ENCODE measurements around the gene DNAJB7. TPM values are rescaled to one million over a fixed set of nuclear protein-coding genes. Genes with fewer than 3 reads are reported as not detected.
"Not testable (repeated sequence)": the region's sequence is repeated elsewhere in the genome, so short reads cannot be mapped to it uniquely, and the experiment has no call there.

Gene DNAJB7
- total RNA-seq, 2 experiments from 2014 or later = not detected

DNA sequence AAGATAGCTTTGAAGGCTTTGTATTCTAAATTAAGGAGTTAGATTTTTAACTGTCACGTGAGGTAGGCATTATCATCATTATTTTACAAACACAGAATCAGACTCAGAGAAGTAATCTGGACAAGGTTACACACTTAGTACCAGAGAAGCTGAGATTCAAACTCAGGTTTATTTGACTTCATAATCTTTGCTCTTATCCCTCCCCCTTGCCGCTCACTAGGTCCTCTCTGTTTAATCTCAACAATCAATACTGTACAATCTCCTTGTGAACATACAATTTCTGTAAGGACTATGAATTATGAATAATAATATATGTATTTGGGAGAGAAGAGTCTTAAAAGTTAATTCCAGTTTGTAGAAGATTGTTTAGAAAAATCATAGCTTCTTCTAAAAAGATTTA is 5.2 kb upstream of the DNAJB7 start:
- ChIA-PET POLR2A (interaction anchor here (0.5 to 3.0 kb wide), 3 partner anchors 8 to 191 kb away, joined by 3 to 12 read pairs (median 4); partner anchors contain the start of genes ST13 and XPNPEP3), CTCF (interaction anchor here (0.5 to 1.7 kb wide), 4 partner anchors 10 to 371 kb away, joined by 3 to 11 read pairs (median 4); partner anchors contain the start of genes ST13 and XPNPEP3)
- no peaks in the 10 kb centered on the region for H3K9me3 Mint-ChIP-seq
- H3K27me3 Mint-ChIP-seq = no peaks in the 10 kb centered on the region
- H3K4me3 Mint-ChIP-seq = no peak overlapping the region
- no peak for DNase-seq
- H3K36me3 Mint-ChIP-seq (ENCODE audit: low read depth) = peaks cover 7% of the 10 kb centered on the region
- H3K27ac Mint-ChIP-seq = no peak overlapping the region
- peaks cover 13% of the 10 kb centered on the region for H3K4me1 Mint-ChIP-seq

DNA sequence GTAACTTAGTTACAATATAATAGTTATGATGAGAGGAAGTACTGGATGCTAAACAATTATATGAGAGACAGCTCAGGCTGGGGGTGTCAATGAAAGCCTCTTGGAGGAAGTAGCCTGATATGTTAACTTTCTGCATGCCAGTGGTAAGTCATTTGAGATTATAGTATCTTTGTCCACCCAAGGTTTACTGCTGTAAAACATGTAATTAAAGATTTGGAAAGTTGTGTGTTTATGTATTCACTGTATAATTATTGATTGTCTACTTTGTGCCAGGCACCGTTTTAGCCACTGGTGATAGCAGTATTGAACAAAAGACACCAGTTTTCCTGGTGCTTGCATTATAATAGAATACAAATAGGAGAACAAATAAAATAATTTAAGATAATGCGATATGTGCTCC is 624 bp upstream of the DNAJB7 start:
- Mint-ChIP-seq H3K36me3 (ENCODE audit: low read depth) (peaks cover 8% of the 10 kb centered on the region), H3K27me3 (no peaks in the 10 kb centered on the region), H3K9me3 (no peaks in the 10 kb centered on the region), H3K4me1 (peaks cover 29% of the 10 kb centered on the region), H3K4me3 (no peak overlapping the region), H3K27ac (no peak overlapping the region)
- CTCF ChIA-PET = no interaction called here
- no peak for DNase-seq
- POLR2A ChIA-PET = interaction anchor here (1.2 kb wide), 1 partner anchor 27 kb away, joined by 3 read pairs; no protein-coding TSS in a partner anchor

DNA sequence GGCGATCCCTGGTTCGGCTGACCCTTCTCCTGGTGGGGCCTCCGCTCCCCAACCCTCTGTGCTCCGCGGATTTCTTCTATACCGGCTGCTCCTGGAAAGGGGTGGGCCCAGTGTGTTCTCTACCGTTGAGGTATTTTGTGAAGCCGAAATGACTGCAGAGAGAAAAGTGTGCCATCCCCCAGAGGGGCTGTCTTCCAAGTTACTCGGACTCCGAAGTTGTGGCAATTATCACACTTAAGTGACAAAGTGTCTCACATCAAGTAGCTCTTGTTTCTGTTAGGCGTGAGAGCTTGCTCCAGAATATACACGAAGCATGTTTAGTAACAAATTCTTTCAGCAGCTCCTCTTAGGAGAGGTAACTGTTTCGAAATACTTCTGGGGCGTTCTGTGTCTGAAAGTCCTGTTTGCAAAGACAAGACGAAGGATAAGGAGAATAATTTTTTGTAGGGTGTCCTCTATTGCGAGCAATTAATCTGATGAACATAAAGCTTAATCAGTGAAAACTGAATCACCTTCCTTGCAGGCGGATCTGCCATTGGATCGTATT is 4.5 kb downstream of the DNAJB7 start:
- Mint-ChIP-seq H3K4me3 (peak overlapping the region; percentile 95), H3K27me3 (no peaks in the 10 kb centered on the region), H3K9me3 (no peaks in the 10 kb centered on the region), H3K36me3 (ENCODE audit: low read depth) (peaks cover 11% of the 10 kb centered on the region), H3K27ac (peak overlapping the region; percentile 99), H3K4me1 (peaks cover 48% of the 10 kb centered on the region)
- no peak for DNase-seq
- ChIA-PET POLR2A (interaction anchor here (0.7 to 4.3 kb wide), 18 partner anchors 10 to 611 kb away, joined by 3 to 31 read pairs (median 5); partner anchors contain the start of genes ACO2, EP300, MRTFA and PHF5A), CTCF (interaction anchor here (0.8 to 3.5 kb wide), 10 partner anchors 10 to 211 kb away, joined by 3 to 20 read pairs (median 4); no protein-coding TSS in a partner anchor)

DNA sequence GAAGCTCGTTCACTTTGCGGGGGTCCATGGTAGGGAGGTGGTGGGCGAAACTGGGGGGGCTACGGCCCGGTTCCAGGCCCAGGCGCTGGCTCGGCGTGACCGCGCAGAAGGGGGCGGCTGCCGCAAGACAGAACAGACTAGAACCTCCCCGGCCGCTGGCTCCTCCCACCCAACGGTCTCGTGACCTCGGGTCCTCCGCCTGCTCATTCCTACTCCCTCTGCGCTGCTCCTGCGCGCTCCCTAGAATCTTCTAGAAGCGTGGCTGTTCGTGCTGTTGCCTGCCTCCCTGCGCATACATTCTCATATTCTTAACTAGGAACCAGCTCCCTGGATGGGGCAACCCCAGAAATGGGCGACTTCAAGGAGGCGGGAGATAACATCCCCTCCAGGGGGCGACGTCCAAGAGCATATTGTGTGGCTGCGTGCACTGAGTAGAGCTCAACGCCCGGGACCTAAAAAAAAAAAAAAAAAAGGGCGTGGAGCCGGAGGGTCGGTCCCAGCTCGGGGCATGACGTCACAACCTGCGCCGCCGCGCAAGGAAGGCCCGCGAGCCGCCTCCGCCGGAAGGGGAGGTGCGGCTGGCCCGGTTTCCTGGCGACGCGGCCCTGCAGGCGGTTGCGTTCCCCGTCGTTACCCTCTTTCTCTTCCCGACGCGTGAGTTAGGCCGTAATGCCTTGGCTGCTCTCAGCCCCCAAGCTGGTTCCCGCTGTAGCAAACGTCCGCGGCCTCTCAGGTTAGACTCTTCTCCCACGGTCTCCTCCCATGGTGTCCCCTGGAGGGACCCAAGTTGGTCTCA is 5.2 kb downstream of the DNAJB7 start, which contains the start of the genes ST13 and XPNPEP3:
Gene ST13 (minus strand): TSS at position 127 of the 796 bp plus-strand sequence. CDS start 99 bp downstream, at position 28.
Gene XPNPEP3 (plus strand): TSS at position 636 of the 796 bp plus-strand sequence. CDS start 34 bp downstream, at position 670.
- Mint-ChIP-seq H3K4me1 (peaks cover 50% of the 10 kb centered on the region), H3K36me3 (ENCODE audit: low read depth) (peaks cover 9% of the 10 kb centered on the region), H3K27ac (peak within 1 kb of the TSS; percentile 99), H3K27me3 (no peaks in the 10 kb centered on the region), H3K9me3 (no peaks in the 10 kb centered on the region), H3K4me3 (peak within 1 kb of the TSS; percentile 95)
- peak; percentile 97 for DNase-seq
- CTCF ChIA-PET = interaction anchor here (0.6 to 3.5 kb wide), 11 partner anchors 10 to 509 kb away, joined by 3 to 20 read pairs (median 4); no protein-coding TSS in a partner anchor
- POLR2A ChIA-PET = interaction anchor here (0.7 to 4.3 kb wide), 18 partner anchors 11 to 612 kb away, joined by 3 to 31 read pairs (median 5); partner anchors contain the start of genes ACO2, EP300, PHF5A and RANGAP1

DNA sequence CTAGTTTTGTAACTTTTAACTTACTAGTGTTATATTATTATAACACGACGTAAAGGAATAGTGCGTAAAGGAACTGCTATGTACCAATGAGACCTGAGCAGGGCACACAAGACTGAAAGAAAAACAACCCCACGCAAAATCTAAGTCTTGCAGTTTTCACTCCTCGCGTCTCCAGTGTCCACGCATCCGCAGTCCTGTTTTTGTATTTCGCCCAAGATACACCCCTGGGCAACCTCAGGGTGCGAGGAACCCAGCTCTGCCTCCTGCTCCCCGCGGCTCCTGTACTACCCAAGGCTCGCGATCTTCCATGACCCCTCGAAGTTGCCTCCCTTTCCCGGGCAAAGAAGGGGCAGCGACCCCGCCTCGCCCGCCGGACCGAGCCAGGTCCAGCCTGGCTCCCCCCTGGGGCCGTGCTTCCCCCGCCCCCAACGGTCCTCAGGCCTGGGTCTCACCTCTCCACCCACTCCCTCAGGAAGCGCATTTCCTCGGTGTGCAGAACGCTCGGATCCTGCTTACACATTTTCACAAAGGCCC is 5.9 kb downstream of the DNAJB7 start:
- Mint-ChIP-seq H3K27ac (peak overlapping the region; percentile 99), H3K9me3 (no peaks in the 10 kb centered on the region), H3K36me3 (ENCODE audit: low read depth) (peaks cover 8% of the 10 kb centered on the region), H3K27me3 (no peaks in the 10 kb centered on the region), H3K4me1 (peaks cover 53% of the 10 kb centered on the region), H3K4me3 (peak overlapping the region; percentile 95)
- peak; percentile 50 for DNase-seq
- POLR2A ChIA-PET = interaction anchor here (0.7 to 4.3 kb wide), 10 partner anchors 11 to 430 kb away, joined by 3 to 31 read pairs (median 8); partner anchors contain the start of genes EP300, RANGAP1, RBX1 and SLC25A17
- CTCF ChIA-PET = interaction anchor here (0.6 to 3.5 kb wide), 8 partner anchors 11 to 508 kb away, joined by 3 to 20 read pairs (median 7); no protein-coding TSS in a partner anchor

DNA sequence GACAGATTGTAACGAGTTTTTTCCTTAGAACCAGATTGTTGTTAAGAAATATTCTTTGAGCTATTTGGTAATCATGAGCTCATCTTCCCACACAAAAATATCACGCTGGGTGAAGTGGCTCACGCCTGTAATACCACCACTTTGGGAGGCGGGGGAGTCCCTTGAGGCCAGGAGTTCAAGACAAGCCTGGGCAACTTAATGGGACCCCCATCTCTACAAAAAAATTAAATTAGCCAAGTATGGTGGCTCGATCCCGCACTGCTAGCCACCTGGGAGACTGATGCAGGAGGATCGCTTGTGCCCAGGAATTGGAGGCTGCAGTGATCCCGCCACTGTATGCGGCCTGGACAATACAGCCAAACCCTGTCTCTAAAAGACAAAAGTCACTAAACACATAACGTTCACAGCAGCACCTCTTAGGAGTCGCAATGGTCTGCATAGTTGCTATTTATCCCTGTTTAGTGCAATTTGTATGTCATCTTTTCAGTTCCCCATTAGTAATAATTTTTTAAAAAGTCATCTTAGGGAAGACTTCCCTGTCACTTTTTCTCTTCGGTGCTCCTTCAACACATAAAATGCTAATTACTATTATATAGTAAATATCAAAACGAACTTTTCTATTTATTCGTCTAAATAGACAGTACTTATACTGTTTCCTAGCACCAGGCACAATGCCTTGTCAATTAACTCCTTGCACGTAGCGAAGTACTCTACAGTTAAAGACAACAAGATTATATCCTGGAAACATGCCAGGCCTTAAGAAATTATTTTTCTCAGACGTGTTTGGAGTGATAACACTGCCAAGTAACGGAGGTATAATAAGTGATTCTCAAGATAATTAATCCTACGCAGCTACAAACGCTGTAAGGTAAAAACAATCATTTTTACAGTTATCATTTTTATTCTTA is 6.6 kb downstream of the DNAJB7 start:
- ChIA-PET CTCF (interaction anchor here (1.0 to 2.0 kb wide), 2 partner anchors 24 to 172 kb away, joined by 3 to 11 read pairs; no protein-coding TSS in a partner anchor), POLR2A (interaction anchor here (0.7 to 4.3 kb wide), 6 partner anchors 12 to 591 kb away, joined by 3 to 31 read pairs (median 8); partner anchors contain the start of genes RBX1, SLC25A17 and TOB2)
- Mint-ChIP-seq H3K4me1 (peaks cover 53% of the 10 kb centered on the region), H3K27me3 (no peaks in the 10 kb centered on the region), H3K9me3 (no peaks in the 10 kb centered on the region), H3K27ac (peak overlapping the region; percentile 99), H3K4me3 (peak overlapping the region; percentile 95), H3K36me3 (ENCODE audit: low read depth) (peaks cover 9% of the 10 kb centered on the region)
- no peak for DNase-seq

DNA sequence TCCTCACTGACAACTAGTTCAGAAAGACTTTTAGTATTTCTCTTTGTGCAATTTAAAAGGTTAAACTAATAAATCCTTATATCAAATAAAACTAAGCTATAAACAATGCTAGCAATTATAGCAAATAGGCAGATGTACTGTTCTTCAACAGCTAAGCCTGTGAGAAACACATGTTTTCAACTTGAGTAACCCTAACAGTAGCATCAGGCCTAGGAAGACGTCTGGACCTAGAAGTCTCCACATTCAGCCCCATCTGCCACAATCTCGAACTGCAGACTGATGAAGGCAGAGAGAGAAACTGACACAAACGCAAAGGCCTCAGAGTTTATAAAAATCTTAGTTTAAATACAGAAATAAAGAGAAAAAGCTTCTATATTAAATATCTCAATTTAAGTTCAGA is 8.0 kb downstream of the DNAJB7 start:
- POLR2A ChIA-PET = interaction anchor here (4.3 kb wide), 1 partner anchor 35 kb away, joined by 31 read pairs; the partner anchor contains the start of gene SLC25A17
- H3K9me3 Mint-ChIP-seq = no peaks in the 10 kb centered on the region
- no peak overlapping the region for H3K4me3 Mint-ChIP-seq
- no peak overlapping the region for H3K27ac Mint-ChIP-seq
- H3K4me1 Mint-ChIP-seq = peaks cover 50% of the 10 kb centered on the region
- H3K36me3 Mint-ChIP-seq (ENCODE audit: low read depth) = peaks cover 16% of the 10 kb centered on the region
- DNase-seq = no peak
- H3K27me3 Mint-ChIP-seq = no peaks in the 10 kb centered on the region
- CTCF ChIA-PET = no interaction called here

DNA sequence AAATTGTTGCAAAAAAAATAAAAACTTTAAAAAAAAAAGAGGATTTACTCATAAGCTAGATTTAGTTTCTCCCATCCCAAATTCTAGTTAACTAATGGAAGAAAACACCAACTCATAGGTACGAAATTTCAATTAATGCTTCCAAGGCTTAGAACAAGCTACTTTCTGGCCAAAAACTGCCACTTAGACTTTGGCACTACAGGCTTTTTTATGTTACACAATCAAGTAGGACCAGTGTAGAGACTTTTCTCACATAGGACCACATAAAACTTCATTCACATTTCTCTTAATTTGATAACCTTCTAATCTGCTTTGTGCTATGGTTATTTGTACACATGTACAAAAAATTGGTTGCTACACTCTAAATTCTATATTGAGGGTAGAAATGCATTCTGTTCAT is 8.6 kb downstream of the DNAJB7 start:
- Mint-ChIP-seq H3K27ac (no peak overlapping the region), H3K36me3 (ENCODE audit: low read depth) (peaks cover 19% of the 10 kb centered on the region), H3K4me1 (peaks cover 46% of the 10 kb centered on the region), H3K4me3 (no peak overlapping the region), H3K9me3 (no peaks in the 10 kb centered on the region), H3K27me3 (no peaks in the 10 kb centered on the region)
- ChIA-PET CTCF (no interaction called here), POLR2A (interaction anchor here (0.6 kb wide), 2 partner anchors 16 to 29 kb away, joined by 3 to 4 read pairs; no protein-coding TSS in a partner anchor)
- DNase-seq = no peak

DNA sequence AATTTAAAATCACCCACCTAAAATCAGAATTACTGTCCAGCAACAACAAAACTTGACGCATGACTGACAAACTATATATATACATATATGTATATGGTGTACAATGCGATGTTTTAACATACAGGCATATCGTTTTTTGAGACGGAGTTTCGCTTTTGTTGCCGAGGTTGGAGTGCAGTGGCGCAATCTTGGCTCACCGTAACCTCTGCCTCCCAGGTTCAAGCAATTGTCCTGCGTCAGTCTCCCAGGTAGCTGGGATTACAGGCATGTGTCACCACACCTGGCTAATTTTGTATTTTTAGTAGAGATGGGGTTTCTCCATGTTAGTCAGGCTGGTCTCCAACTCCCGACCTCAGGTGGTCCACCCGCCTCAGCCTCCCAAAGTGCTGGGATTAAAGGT is 16.1 kb downstream of the DNAJB7 start:
- CTCF ChIA-PET, H3K4me1 Mint-ChIP-seq, H3K4me3 Mint-ChIP-seq, DNase-seq, H3K27ac Mint-ChIP-seq, H3K9me3 Mint-ChIP-seq, H3K27me3 Mint-ChIP-seq, POLR2A ChIA-PET: not testable (repeated sequence)
- H3K36me3 Mint-ChIP-seq (ENCODE audit: low read depth) = peaks cover 56% of the 10 kb centered on the region

DNA sequence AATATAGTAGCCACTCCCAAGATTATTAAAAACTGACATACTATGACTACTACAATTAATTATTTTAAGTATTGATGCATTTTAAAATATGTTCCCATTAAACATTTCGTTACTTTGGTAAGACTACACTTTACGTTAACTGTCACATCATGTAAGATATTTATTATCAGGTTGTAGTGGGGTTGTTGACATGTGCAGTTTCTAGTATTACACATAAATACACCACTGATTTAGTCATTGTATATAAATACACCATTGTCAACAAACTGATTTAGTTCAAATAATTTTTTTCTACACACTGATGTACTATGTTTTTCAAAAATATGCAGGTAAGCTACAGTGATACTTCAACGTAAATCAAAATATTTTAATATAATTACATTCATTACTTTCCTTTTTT is 17.0 kb downstream of the DNAJB7 start:
- no peaks in the 10 kb centered on the region for H3K27me3 Mint-ChIP-seq
- no peak for DNase-seq
- H3K4me1 Mint-ChIP-seq = peaks cover 6% of the 10 kb centered on the region
- POLR2A ChIA-PET = no interaction called here
- no peak overlapping the region for H3K4me3 Mint-ChIP-seq
- no peaks in the 10 kb centered on the region for H3K9me3 Mint-ChIP-seq
- H3K27ac Mint-ChIP-seq = no peak overlapping the region
- H3K36me3 Mint-ChIP-seq (ENCODE audit: low read depth) = peaks cover 60% of the 10 kb centered on the region
- CTCF ChIA-PET = no interaction called here

DNA sequence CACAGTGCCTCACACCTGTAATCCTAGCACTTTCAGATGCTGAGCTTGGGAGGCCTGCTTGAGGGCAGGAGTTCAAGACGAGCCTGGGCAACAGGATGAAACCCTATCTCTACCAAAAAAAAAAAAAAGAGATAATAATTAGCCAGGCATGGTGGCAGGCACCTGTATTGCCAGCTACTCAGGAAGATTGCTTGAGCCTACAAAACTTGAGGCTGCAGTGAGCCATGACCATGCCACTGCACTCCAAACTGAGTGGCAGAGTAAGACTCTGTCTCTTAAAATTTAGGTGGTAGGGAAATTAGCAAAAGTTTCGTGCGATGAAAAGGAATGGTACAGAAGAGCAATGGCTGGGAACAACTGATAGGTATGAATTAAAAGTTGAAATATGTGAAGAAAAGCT is 23.4 kb downstream of the DNAJB7 start:
- Mint-ChIP-seq H3K36me3 (ENCODE audit: low read depth) (peaks cover 58% of the 10 kb centered on the region), H3K27me3 (no peaks in the 10 kb centered on the region), H3K9me3 (no peaks in the 10 kb centered on the region), H3K27ac (no peak overlapping the region), H3K4me1 (peaks cover 13% of the 10 kb centered on the region), H3K4me3 (no peak overlapping the region)
- POLR2A ChIA-PET = interaction anchor here (0.7 kb wide), 1 partner anchor 37 kb away, joined by 3 read pairs; no protein-coding TSS in a partner anchor
- CTCF ChIA-PET = interaction anchor here (0.6 to 2.2 kb wide), 2 partner anchors 84 to 156 kb away, joined by 3 to 7 read pairs; no protein-coding TSS in a partner anchor
- no peak for DNase-seq
